BE2C (cell line): ENCODE measurements around the gene CDH22.

Source experiments
- DNase-seq: peaks from one replicate; pipeline ENCODE4 v3.0.0-alpha.2; 2020
- H3K27me3 ChIP-seq: fragments of 250-450 bp; sonication (Bioruptor Pico); 2 replicates; pipeline ENCODE4 v1.5.1; 2020; ENCODE audit warnings: mild to moderate bottlenecking
- H3K36me3 ChIP-seq: fragments of 250-450 bp; sonication (Bioruptor Pico); 2 replicates; pipeline ENCODE4 v1.5.1; 2020; ENCODE audit warnings: mild to moderate bottlenecking
- H3K4me1 ChIP-seq: fragments of 250-450 bp; sonication (Bioruptor Pico); 2 replicates; pipeline ENCODE4 v1.5.1; 2020
- H3K4me3 ChIP-seq: 2 replicates; pipeline ENCODE4 v1.5.1; 2011; ENCODE audit warnings: low read depth, low read length
- H3K9me3 ChIP-seq: fragments of 250-450 bp; sonication (Bioruptor Pico); 2 replicates; pipeline ENCODE4 v1.5.1; 2020
- CTCF ChIP-seq: IDR thresholded peaks from 2 replicates; pipeline ENCODE4 v1.5.1; 2012; ENCODE audit warnings: mild to moderate bottlenecking, low read depth, low read length

Gene CDH22

GRCh38 chr20:46312075-46312944 lies 4.0 kb upstream of the CDH22 start:
- peak; percentile 54 for DNase-seq
- H3K4me3 ChIP-seq: peak overlapping the region; percentile 49
- peaks cover 3% of the 10 kb centered on the region; the same call in 1 of the 2 replicates for H3K4me1 ChIP-seq
- peaks cover 30% of the 10 kb centered on the region for H3K27me3 ChIP-seq
- TF ChIP-seq CTCF: peak; percentile 35; the same call in 1 of the 2 replicates
- H3K9me3 ChIP-seq: no peaks in the 10 kb centered on the region
- no peaks in the 10 kb centered on the region for H3K36me3 ChIP-seq

GRCh38 chr20:46311719-46312074 lies 3.4 kb upstream of the CDH22 start:
- Histone ChIP-seq H3K4me1 (peaks cover 3% of the 10 kb centered on the region; the same call in 1 of the 2 replicates), H3K36me3 (no peaks in the 10 kb centered on the region), H3K4me3 (peak overlapping the region; percentile 49), H3K27me3 (peaks cover 36% of the 10 kb centered on the region), H3K9me3 (no peaks in the 10 kb centered on the region)
- no peak for DNase-seq
- TF ChIP-seq CTCF: no peak

- H3K9me3 ChIP-seq: no peaks in the 10 kb centered on the region
- no peak for DNase-seq
- H3K4me1 ChIP-seq: peaks cover 3% of the 10 kb centered on the region; the same call in 1 of the 2 replicates
- no peak for TF ChIP-seq CTCF
- H3K36me3 ChIP-seq: no peaks in the 10 kb centered on the region
- H3K4me3 ChIP-seq: no peak overlapping the region
- peaks cover 37% of the 10 kb centered on the region for H3K27me3 ChIP-seq
Observed at GRCh38 chr20:46311039-46311650, 2.8 kb upstream of the CDH22 start.

GRCh38 chr20:46309945-46310344 lies 1.6 kb upstream of the CDH22 start:
- no peak for TF ChIP-seq CTCF
- Histone ChIP-seq H3K27me3 (peaks cover 37% of the 10 kb centered on the region), H3K9me3 (no peaks in the 10 kb centered on the region), H3K4me1 (peaks cover 3% of the 10 kb centered on the region; the same call in 1 of the 2 replicates), H3K4me3 (no peak overlapping the region), H3K36me3 (no peaks in the 10 kb centered on the region)
- DNase-seq: no peak

- H3K4me3 ChIP-seq: peak overlapping the region; percentile 43
- peaks cover 32% of the 10 kb centered on the region for H3K27me3 ChIP-seq
- peaks cover 3% of the 10 kb centered on the region; the same call in 1 of the 2 replicates for H3K4me1 ChIP-seq
- no peak for TF ChIP-seq CTCF
- no peak for DNase-seq
- H3K9me3 ChIP-seq: no peaks in the 10 kb centered on the region
- no peaks in the 10 kb centered on the region for H3K36me3 ChIP-seq
Observed at GRCh38 chr20:46307999-46308257, 370 bp downstream of the CDH22 start.
